Trophoblast cell (in vitro differentiated cells and primary cell): Measurements from ENCODE around the gene ENDOU.

Experiments used
- DNase-seq, 2 donors: peaks; one replicate each; pipeline ENCODE4 v3.0.0-alpha.2; 2016
- H2AFZ ChIP-seq: 2 replicates; pipeline ENCODE4 v1.6.1; 2013; ENCODE audit warnings: low read length, moderate library complexity, mild to moderate bottlenecking; ENCODE audit not compliant: insufficient read depth, poor library complexity
- H2AK5ac ChIP-seq: 2 replicates; pipeline ENCODE4 v1.6.1; 2013; ENCODE audit warnings: mild to moderate bottlenecking, low read length
- H2BK120ac ChIP-seq: 2 replicates; pipeline ENCODE4 v1.6.1; 2013; ENCODE audit warnings: low read length, mild to moderate bottlenecking, moderate library complexity; ENCODE audit not compliant: insufficient read depth, poor library complexity
- H2BK12ac ChIP-seq: 2 replicates; pipeline ENCODE4 v1.6.1; 2013; ENCODE audit warnings: mild to moderate bottlenecking, low read length, moderate library complexity
- H2BK5ac ChIP-seq: 2 replicates; pipeline ENCODE4 v1.6.1; 2013; ENCODE audit warnings: low read length, low read depth, moderate library complexity, mild to moderate bottlenecking; ENCODE audit not compliant: poor library complexity
- H3K14ac ChIP-seq: 2 replicates; pipeline ENCODE4 v1.6.1; 2013; ENCODE audit warnings: mild to moderate bottlenecking, low read length
- H3K18ac ChIP-seq: 2 replicates; pipeline ENCODE4 v1.6.1; 2013; ENCODE audit warnings: mild to moderate bottlenecking, low read length
- H3K23ac ChIP-seq: 2 replicates; pipeline ENCODE4 v1.6.1; 2013; ENCODE audit warnings: low read length
- H3K27ac ChIP-seq: 2 replicates; pipeline ENCODE4 v1.5.1; 2013; ENCODE audit warnings: low read depth, mild to moderate bottlenecking, inconsistent platforms, low read length, moderate library complexity
- H3K27me3 ChIP-seq: 2 replicates; pipeline ENCODE4 v1.6.1; 2013; ENCODE audit warnings: inconsistent platforms, mild to moderate bottlenecking, low read length, moderate library complexity; ENCODE audit not compliant: insufficient read depth
- H3K36me3 ChIP-seq, 2 experiments: 1 replicate in 1 of 2; 2 replicates in 1 of 2; pipeline ENCODE4 v1.6.1; 2013; ENCODE audit warnings: low read length in 2 of 2, mild to moderate bottlenecking in 2 of 2, moderate library complexity in 1 of 2; ENCODE audit not compliant: insufficient read depth in 2 of 2, control insufficient read depth in 1 of 2
- H3K4ac ChIP-seq: 2 replicates; pipeline ENCODE4 v1.6.1; 2013; ENCODE audit warnings: low read depth, mild to moderate bottlenecking, low read length, moderate library complexity
- H3K4me1 ChIP-seq, 2 experiments: 1 replicate in 1 of 2; 2 replicates in 1 of 2; pipeline ENCODE4 v1.6.1; 2013; ENCODE audit warnings: low read length in 2 of 2, mild to moderate bottlenecking in 2 of 2, moderate library complexity in 1 of 2; ENCODE audit not compliant: insufficient read depth in 2 of 2, control insufficient read depth in 1 of 2
- H3K4me2 ChIP-seq: 2 replicates; pipeline ENCODE4 v1.6.1; 2013; ENCODE audit warnings: inconsistent platforms, mild to moderate bottlenecking, low read length, moderate library complexity
- H3K4me3 ChIP-seq: 2 replicates; pipeline ENCODE4 v1.5.1; 2013; ENCODE audit warnings: mild to moderate bottlenecking, low read depth, low read length, inconsistent platforms
- H3K79me1 ChIP-seq: one replicate; pipeline ENCODE4 v1.6.1; 2013; ENCODE audit warnings: low read length
- H3K79me2 ChIP-seq: 2 replicates; pipeline ENCODE4 v1.6.1; 2013; ENCODE audit warnings: low read length, mild to moderate bottlenecking; ENCODE audit not compliant: control insufficient read depth, insufficient read depth, poor library complexity
- H3K9ac ChIP-seq: 2 replicates; pipeline ENCODE4 v1.6.1; 2013; ENCODE audit warnings: mild to moderate bottlenecking, low read length
- H3K9me3 ChIP-seq: 2 replicates; pipeline ENCODE4 v1.6.1; 2013; ENCODE audit warnings: low read depth, mild to moderate bottlenecking, control low read depth, inconsistent platforms, low read length; ENCODE audit not compliant: insufficient read depth
- H4K12ac ChIP-seq: 2 replicates; pipeline ENCODE4 v1.6.1; 2013; ENCODE audit warnings: low read depth, mild to moderate bottlenecking, low read length, moderate library complexity
- H4K8ac ChIP-seq: 2 replicates; pipeline ENCODE4 v1.6.1; 2013; ENCODE audit warnings: low read depth, mild to moderate bottlenecking, low read length, moderate library complexity
- H4K91ac ChIP-seq: one replicate; pipeline ENCODE4 v1.6.1; 2013; ENCODE audit warnings: low read depth, mild to moderate bottlenecking, low read length, moderate library complexity
- WGBS: extraction: QIAGEN DNeasy Blood & Tissue Kit; methylation state at CpG from one replicate; pipeline ENCODE4 v1.1.7; 2013; ENCODE audit warnings: missing lambda C conversion rate; ENCODE audit not compliant: insufficient read length, insufficient coverage; ENCODE audit errors: extremely low coverage; 5-methylcytosine and 5-hydroxymethylcytosine counted together

ENDOU gene

GRCh38 chr12:47739979-47740378 lies 14.7 kb upstream of the ENDOU start:
- H3K23ac ChIP-seq, result no peak overlapping the region
- H3K14ac ChIP-seq, result no peak overlapping the region
- no peak overlapping the region for H2BK120ac ChIP-seq
- H3K27me3 ChIP-seq, result no peaks in the 10 kb centered on the region
- no peak overlapping the region for H3K18ac ChIP-seq
- no peak overlapping the region for H3K27ac ChIP-seq
- no peak overlapping the region for H4K8ac ChIP-seq
- no peaks in the 10 kb centered on the region for H3K36me3 ChIP-seq
- H3K4me1 ChIP-seq, result no peaks in the 10 kb centered on the region
- no peak overlapping the region for H3K9ac ChIP-seq
- no peak overlapping the region for H2AK5ac ChIP-seq
- no peaks in the 10 kb centered on the region for H3K79me1 ChIP-seq
- no peak overlapping the region for H2AFZ ChIP-seq
- no peak for DNase-seq
- no peak overlapping the region for H3K4me3 ChIP-seq
- WGBS, result no CpG with 5 or more reads among the region's 12 CpGs
- no peak overlapping the region for H2BK5ac ChIP-seq
- H3K4me2 ChIP-seq, result no peak overlapping the region
- H2BK12ac ChIP-seq, result no peak overlapping the region
- peaks cover 4% of the 10 kb centered on the region for H3K9me3 ChIP-seq
- no peak overlapping the region for H3K4ac ChIP-seq
- H3K79me2 ChIP-seq, result no peaks in the 10 kb centered on the region
- H4K91ac ChIP-seq, result no peak overlapping the region
- no peak overlapping the region for H4K12ac ChIP-seq

GRCh38 chr12:47739297-47739696 lies 14.0 kb upstream of the ENDOU start:
- no peak overlapping the region for H3K18ac ChIP-seq
- H3K79me2 ChIP-seq, result no peaks in the 10 kb centered on the region
- no peak overlapping the region for H2BK5ac ChIP-seq
- H2AK5ac ChIP-seq, result no peak overlapping the region
- no peak overlapping the region for H4K8ac ChIP-seq
- H2BK120ac ChIP-seq, result no peak overlapping the region
- DNase-seq, result no peak
- no peak overlapping the region for H3K14ac ChIP-seq
- peaks cover 4% of the 10 kb centered on the region for H3K9me3 ChIP-seq
- no peak overlapping the region for H3K23ac ChIP-seq
- H3K36me3 ChIP-seq, result no peaks in the 10 kb centered on the region
- H2AFZ ChIP-seq, result no peak overlapping the region
- no CpG with 5 or more reads among the region's 3 CpGs for WGBS
- no peak overlapping the region for H3K27ac ChIP-seq
- no peaks in the 10 kb centered on the region for H3K79me1 ChIP-seq
- H4K12ac ChIP-seq, result no peak overlapping the region
- H3K4me2 ChIP-seq, result no peak overlapping the region
- no peak overlapping the region for H2BK12ac ChIP-seq
- H3K4ac ChIP-seq, result no peak overlapping the region
- no peak overlapping the region for H3K9ac ChIP-seq
- H4K91ac ChIP-seq, result no peak overlapping the region
- H3K4me1 ChIP-seq, result peaks cover 0 to 3% of the 10 kb centered on the region in 2 experiments
- H3K4me3 ChIP-seq, result no peak overlapping the region
- no peaks in the 10 kb centered on the region for H3K27me3 ChIP-seq

- no peak overlapping the region for H2AK5ac ChIP-seq
- H2BK12ac ChIP-seq, result no peak overlapping the region
- no peak overlapping the region for H4K91ac ChIP-seq
- H3K4me3 ChIP-seq, result no peak overlapping the region
- H3K9ac ChIP-seq, result no peak overlapping the region
- peaks cover 2% of the 10 kb centered on the region for H3K9me3 ChIP-seq
- H3K18ac ChIP-seq, result no peak overlapping the region
- H3K4me2 ChIP-seq, result no peak overlapping the region
- no peak for DNase-seq
- H3K27me3 ChIP-seq, result no peaks in the 10 kb centered on the region
- no peaks in the 10 kb centered on the region for H3K79me1 ChIP-seq
- no peak overlapping the region for H4K8ac ChIP-seq
- H3K79me2 ChIP-seq, result no peaks in the 10 kb centered on the region
- H4K12ac ChIP-seq, result no peak overlapping the region
- no CpG with 5 or more reads among the region's 17 CpGs for WGBS
- no peaks in the 10 kb centered on the region for H3K36me3 ChIP-seq
- no peak overlapping the region for H2BK120ac ChIP-seq
- peaks cover 0 to 3% of the 10 kb centered on the region in 2 experiments for H3K4me1 ChIP-seq
- no peak overlapping the region for H3K27ac ChIP-seq
- no peak overlapping the region for H3K4ac ChIP-seq
- no peak overlapping the region for H2AFZ ChIP-seq
- no peak overlapping the region for H3K23ac ChIP-seq
- no peak overlapping the region for H3K14ac ChIP-seq
- H2BK5ac ChIP-seq, result no peak overlapping the region
These were observed 12.8 kb upstream of the ENDOU start for GRCh38 chr12:47737936-47738594.

- no CpG with 5 or more reads among the region's 19 CpGs for WGBS
- H3K79me1 ChIP-seq, result no peaks in the 10 kb centered on the region
These were observed 11.8 kb upstream of the ENDOU start for GRCh38 chr12:47736877-47737676.

More at GRCh38 chr12:47736877-47737676, 11.8 kb upstream of the ENDOU start:
- Histone ChIP-seq H3K23ac (no peak overlapping the region), H3K4me1 (peaks cover 0 to 3% of the 10 kb centered on the region in 2 experiments), H3K4ac (no peak overlapping the region), H4K91ac (no peak overlapping the region), H3K27me3 (no peaks in the 10 kb centered on the region), H3K36me3 (no peaks in the 10 kb centered on the region), H3K9me3 (peaks cover 2% of the 10 kb centered on the region), H4K8ac (no peak overlapping the region), H2BK5ac (no peak overlapping the region), H2AFZ (no peak overlapping the region), H2BK12ac (no peak overlapping the region), H3K9ac (no peak overlapping the region), H3K79me2 (no peaks in the 10 kb centered on the region), H3K27ac (no peak overlapping the region), H3K4me3 (no peak overlapping the region), H3K14ac (no peak overlapping the region), H3K4me2 (no peak overlapping the region), H3K18ac (no peak overlapping the region), H4K12ac (no peak overlapping the region), H2BK120ac (no peak overlapping the region), H2AK5ac (no peak overlapping the region)
- no peak for DNase-seq
